HUES64 (cell line): Measurements from ENCODE around the gene TNS3.

Experiments
- H3K27ac ChIP-seq: 2 replicates; pipeline ENCODE4 v1.7.0; 2013; ENCODE audit warnings: low read depth, low read length, inconsistent platforms
- H3K27me3 ChIP-seq: 2 replicates; pipeline ENCODE4 v1.6.1; 2013; ENCODE audit warnings: mild to moderate bottlenecking, low read length; ENCODE audit not compliant: insufficient read depth
- H3K36me3 ChIP-seq: 2 replicates; pipeline ENCODE4 v1.6.1; 2013; ENCODE audit warnings: mild to moderate bottlenecking, low read length; ENCODE audit not compliant: insufficient read depth
- H3K4me1 ChIP-seq: 2 replicates; pipeline ENCODE4 v1.6.1; 2013; ENCODE audit warnings: mild to moderate bottlenecking, low read length, moderate library complexity; ENCODE audit not compliant: insufficient read depth
- H3K4me3 ChIP-seq: 2 replicates; pipeline ENCODE4 v1.5.1; 2013; ENCODE audit warnings: mild to moderate bottlenecking, low read length, moderate library complexity
- H3K9ac ChIP-seq: 2 replicates; pipeline ENCODE4 v1.6.1; 2013; ENCODE audit warnings: mild to moderate bottlenecking, low read depth, low read length
- H3K9me3 ChIP-seq: 2 replicates; pipeline ENCODE4 v1.6.1; 2013; ENCODE audit warnings: low read depth, low read length; ENCODE audit not compliant: insufficient read depth
- WGBS: fragments of 150-250, 120-280 bp; methylation state at CpG from one replicate; pipeline ENCODE4 v1.1.7; 2013; ENCODE audit warnings: missing lambda C conversion rate; 5-methylcytosine and 5-hydroxymethylcytosine counted together

The TNS3 gene

DNA sequence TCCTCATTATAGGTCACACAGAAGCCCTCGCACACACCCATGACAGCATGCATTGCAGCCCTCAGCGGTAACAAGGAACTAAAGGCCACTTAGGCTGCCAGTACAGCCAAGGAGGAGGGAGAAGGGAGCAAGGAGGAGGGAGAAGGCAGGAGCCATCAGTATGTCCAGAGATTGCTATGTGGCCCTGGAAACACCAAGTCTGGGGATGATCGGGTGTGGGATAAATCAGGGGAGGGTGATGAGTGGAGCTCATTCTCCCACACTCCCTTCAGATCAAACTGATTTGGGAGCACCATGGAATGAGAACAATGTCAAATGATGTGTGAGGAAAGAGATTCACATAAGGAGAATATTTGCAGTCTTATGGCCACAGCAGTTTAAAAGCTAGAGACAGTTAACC lies 350.9 kb downstream of the TNS3 start:
- WGBS: 92% methylated on average over 3 of the region's 3 CpGs
- no peak overlapping the region for H3K27ac ChIP-seq
- no peaks in the 10 kb centered on the region for H3K27me3 ChIP-seq
- H3K9ac ChIP-seq: no peak overlapping the region
- no peaks in the 10 kb centered on the region for H3K36me3 ChIP-seq
- no peaks in the 10 kb centered on the region for H3K4me1 ChIP-seq
- no peaks in the 10 kb centered on the region for H3K9me3 ChIP-seq
- no peak overlapping the region for H3K4me3 ChIP-seq

DNA sequence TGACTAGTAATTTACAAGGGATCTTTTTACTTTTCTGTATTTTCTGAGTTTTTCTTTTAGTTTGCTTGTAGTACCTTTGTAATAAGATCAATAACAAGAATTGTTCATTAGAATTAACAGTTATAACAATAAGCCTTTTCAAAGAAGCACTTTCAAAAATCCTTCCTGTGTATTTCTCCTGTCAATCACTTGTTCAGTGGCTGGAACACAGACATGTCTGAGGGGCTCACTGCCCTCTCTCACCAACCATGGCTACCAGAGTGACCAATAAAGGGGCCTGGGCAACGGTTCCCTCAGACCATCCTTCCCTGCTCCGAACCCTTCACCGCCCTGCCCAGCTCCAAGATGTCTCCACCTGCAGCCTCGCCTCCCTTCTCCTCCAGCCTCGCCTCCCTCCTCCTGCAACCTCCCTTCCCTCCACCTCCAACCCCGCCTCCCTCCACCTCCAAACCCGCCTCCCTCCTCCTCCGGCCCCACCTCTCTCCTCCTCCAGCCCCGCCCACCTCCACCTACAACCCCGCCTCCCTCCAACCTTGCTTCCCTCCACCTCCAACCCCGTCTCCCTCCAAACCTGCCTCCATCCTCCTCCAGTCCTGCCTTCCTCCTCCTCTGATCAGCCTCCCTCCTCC lies 353.4 kb downstream of the TNS3 start:
- Histone ChIP-seq H3K4me1 (no peaks in the 10 kb centered on the region), H3K27me3 (no peaks in the 10 kb centered on the region), H3K4me3 (no peak overlapping the region), H3K9me3 (no peaks in the 10 kb centered on the region), H3K36me3 (no peaks in the 10 kb centered on the region), H3K9ac (no peak overlapping the region), H3K27ac (no peak overlapping the region)
- 91% methylated on average over 11 of the region's 11 CpGs for WGBS

DNA sequence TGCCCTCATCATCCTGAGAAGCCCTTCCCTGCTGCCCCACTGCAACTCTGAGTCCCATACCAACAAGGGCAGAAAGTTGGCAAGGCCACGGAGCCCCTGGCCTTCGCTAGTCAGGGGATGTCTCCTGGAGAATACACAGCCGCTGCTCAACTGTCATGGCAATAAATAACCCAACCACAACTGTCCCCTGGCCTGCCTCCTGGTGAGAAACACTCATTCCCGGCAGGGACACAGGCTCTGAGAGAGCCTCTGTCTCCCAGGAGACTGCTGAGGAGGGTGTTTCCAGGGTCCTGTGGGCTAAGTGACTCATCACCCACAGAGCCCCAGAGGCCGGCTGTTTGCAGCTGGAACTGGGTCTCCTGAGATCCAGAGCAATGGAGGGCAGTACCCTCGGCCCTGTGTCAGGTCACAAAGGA lies 354.1 kb downstream of the TNS3 start:
- H3K9me3 ChIP-seq: no peaks in the 10 kb centered on the region
- H3K4me1 ChIP-seq: no peaks in the 10 kb centered on the region
- no peaks in the 10 kb centered on the region for H3K36me3 ChIP-seq
- H3K9ac ChIP-seq: no peak overlapping the region
- WGBS: 84% methylated on average over 6 of the region's 6 CpGs
- H3K27ac ChIP-seq: no peak overlapping the region
- no peaks in the 10 kb centered on the region for H3K27me3 ChIP-seq
- no peak overlapping the region for H3K4me3 ChIP-seq

DNA sequence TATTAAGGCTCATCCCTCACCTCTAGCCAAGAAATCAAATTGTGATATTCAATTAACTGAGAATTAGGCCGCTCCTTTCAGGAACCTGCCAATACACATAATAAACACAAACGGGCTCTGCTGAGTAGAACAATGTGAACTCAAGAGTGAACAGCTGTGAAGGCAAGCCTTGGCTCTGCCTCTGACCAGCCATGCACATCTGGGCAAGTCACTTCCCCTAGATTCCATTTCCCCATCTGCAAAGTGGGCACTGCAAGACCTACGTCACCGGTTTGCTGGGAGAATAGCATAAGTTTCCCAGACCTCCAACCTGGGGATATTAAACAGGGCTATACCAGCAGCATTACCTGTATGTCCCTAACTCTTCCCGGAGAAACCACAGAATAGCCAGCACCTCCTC lies 355.2 kb downstream of the TNS3 start:
- H3K36me3 ChIP-seq: no peaks in the 10 kb centered on the region
- no peaks in the 10 kb centered on the region for H3K9me3 ChIP-seq
- H3K4me1 ChIP-seq: no peaks in the 10 kb centered on the region
- H3K4me3 ChIP-seq: no peak overlapping the region
- no peak overlapping the region for H3K27ac ChIP-seq
- H3K9ac ChIP-seq: no peak overlapping the region
- no peaks in the 10 kb centered on the region for H3K27me3 ChIP-seq
- 94% methylated on average over 5 of the region's 5 CpGs for WGBS

DNA sequence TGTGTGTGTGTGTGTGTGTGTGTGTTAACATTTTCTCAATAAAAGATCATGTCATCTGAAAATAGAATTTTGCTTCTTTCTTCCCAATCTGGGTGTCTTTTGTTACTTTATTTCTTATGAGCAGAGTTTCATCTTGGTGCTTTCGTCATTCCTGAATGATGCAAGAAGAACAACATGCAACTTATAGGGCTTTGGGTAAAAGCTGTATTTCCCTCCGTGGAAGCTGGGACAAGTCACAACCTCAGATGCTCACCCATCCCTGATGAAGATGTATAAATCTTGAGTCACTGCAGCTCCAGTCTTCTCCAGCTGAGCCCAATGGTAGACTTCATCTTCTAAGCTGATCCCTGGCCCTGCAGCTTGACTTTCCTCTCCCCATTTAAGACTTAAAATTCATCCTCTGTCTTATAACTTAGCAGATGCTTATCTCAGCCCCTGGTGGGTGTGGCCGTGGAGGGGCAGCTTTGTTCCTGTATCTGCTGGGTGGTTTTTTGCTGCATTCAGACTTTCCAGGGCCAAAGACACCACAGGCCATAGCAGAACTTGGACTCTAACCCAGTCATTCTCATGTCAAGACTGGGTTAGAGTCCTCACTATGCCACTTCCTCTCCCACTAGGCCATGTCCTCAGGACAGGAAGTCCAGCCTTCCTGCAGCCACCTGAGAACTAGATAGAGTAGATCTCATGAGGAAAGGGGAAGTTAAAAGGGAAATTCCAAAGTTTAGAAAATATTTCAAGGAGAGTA lies 356.4 kb downstream of the TNS3 start:
- Histone ChIP-seq H3K9me3 (no peaks in the 10 kb centered on the region), H3K27ac (no peak overlapping the region), H3K9ac (no peak overlapping the region), H3K4me3 (no peak overlapping the region), H3K4me1 (no peaks in the 10 kb centered on the region), H3K27me3 (no peaks in the 10 kb centered on the region), H3K36me3 (no peaks in the 10 kb centered on the region)
- 98% methylated on average over 3 of the region's 3 CpGs for WGBS
